Measurements from ENCODE around the gene LHX4.

- TF ChIP-seq CTCF (IDR thresholded peaks at IDR 0.05) (no peak), POLR2AphosphoS5 (IDR thresholded peaks at IDR 0.05) (no peak), POLR2A (IDR thresholded peaks at IDR 0.05) (no peak)
Observed at GRCh38 chr1:180233191-180234011, 3.3 kb downstream of the LHX4 start.

Data from gastroesophageal sphincter (tissue), 3 donors.